ENCODE data around the gene SLC35B2. TPM values are rescaled to one million over a fixed set of nuclear protein-coding genes. Genes with fewer than 3 reads are reported as not detected.

SLC35B2 gene
- total RNA-seq, 1 experiment from 2014 or later: 189 TPM

- peak; percentile 38 for DNase-seq (ENCODE audit: low spot score)
Observed at GRCh38 chr6:44255105-44255808, 2.1 kb downstream of the SLC35B2 start.

- DNase-seq (ENCODE audit: low spot score): no peak
Observed at GRCh38 chr6:44254191-44255104, 2.9 kb downstream of the SLC35B2 start.

GRCh38 chr6:44253307-44254101 lies 3.8 kb downstream of the SLC35B2 start:
- peak; percentile 73 for DNase-seq (ENCODE audit: low spot score)

GRCh38 chr6:44251576-44252524 lies 5.5 kb downstream of the SLC35B2 start:
- no peak for DNase-seq (ENCODE audit: low spot score)

GRCh38 chr6:44250718-44251123 lies 6.6 kb downstream of the SLC35B2 start:
- DNase-seq (ENCODE audit: low spot score): no peak

GRCh38 chr6:44250067-44250717 lies 7.1 kb downstream of the SLC35B2 start:
- no peak for DNase-seq (ENCODE audit: low spot score)

GRCh38 chr6:44249082-44249748 lies 8.1 kb downstream of the SLC35B2 start:
- DNase-seq (ENCODE audit: low spot score): no peak

GRCh38 chr6:44248579-44248978 lies 8.7 kb downstream of the SLC35B2 start:
- DNase-seq (ENCODE audit: low spot score): no peak

- DNase-seq (ENCODE audit: low spot score): peak; percentile 56
Observed at GRCh38 chr6:44247338-44248302, 9.7 kb downstream of the SLC35B2 start.

GRCh38 chr6:44246663-44247337 lies 10.5 kb downstream of the SLC35B2 start, which contains the start of gene HSP90AB1:
Gene HSP90AB1 (plus strand): TSS chr6:44247101. CDS start chr6:44248630, 1,529 bp downstream.
- DNase-seq (ENCODE audit: low spot score): peak; percentile 98

GRCh38 chr6:44245912-44246662 lies 11.2 kb downstream of the SLC35B2 start:
- peak; percentile 81 for DNase-seq (ENCODE audit: low spot score)

- no peak for DNase-seq (ENCODE audit: low spot score)
Observed at GRCh38 chr6:44245391-44245911, 11.9 kb downstream of the SLC35B2 start.

GRCh38 chr6:44243345-44243744 lies 14.0 kb downstream of the SLC35B2 start:
- no peak for DNase-seq (ENCODE audit: low spot score)

GRCh38 chr6:44238687-44239350 lies 18.5 kb downstream of the SLC35B2 start:
- DNase-seq (ENCODE audit: low spot score): no peak

- peak; percentile 83 for DNase-seq (ENCODE audit: low spot score)
Observed at GRCh38 chr6:44237813-44238433, 19.4 kb downstream of the SLC35B2 start.
